Esophagus squamous epithelium (tissue), 5 donors: ENCODE results near the gene POLR3K. TPM values are rescaled to one million over a fixed set of nuclear protein-coding genes. Genes with fewer than 3 reads are reported as not detected.
A peak's percentile ranks its signal among the peaks of the same experiment; 100 is the strongest.

Experiments
- DNase-seq: peaks from one replicate; lab custom pipeline; 2025; lab: John Stamatoyannopoulos, UW
- H3K27ac ChIP-seq, 4 donors: fragments of 200-600 bp; sonication (generic); one replicate each; pipeline ENCODE4 v1.5.1; 2016 to 2019; ENCODE audit warnings: mild to moderate bottlenecking in 1 of 4
- H3K27me3 ChIP-seq, 4 donors: fragments of 200-600 bp; sonication (generic); 1 replicate in 3 of 4; 2 replicates in 1 of 4; pipeline versions ENCODE4 v1.5.1 to v1.6.0; 2017 to 2021; ENCODE audit warnings: antibody characterized with exemption in 1 of 4
- H3K36me3 ChIP-seq, 3 donors: fragments of 200-600 bp; sonication (generic); one replicate each; pipeline ENCODE4 v1.5.1; 2016 to 2019
- H3K4me1 ChIP-seq, 3 donors: fragments of 200-600 bp; sonication (generic); one replicate each; pipeline ENCODE4 v1.5.1; 2017 to 2019
- H3K4me3 ChIP-seq, 4 donors: fragments of 200-600 bp; sonication (generic); 1 replicate in 3 of 4; 2 replicates in 1 of 4; pipeline ENCODE4 v1.5.1; 2016 to 2019; ENCODE audit warnings: mild to moderate bottlenecking in 2 of 4, moderate library complexity in 1 of 4
- H3K9me3 ChIP-seq, 3 donors: fragments of 200-600 bp; sonication (generic); one replicate each; pipeline ENCODE4 v1.5.1; 2016 to 2019
- CTCF ChIP-seq, 6 experiments: fragments of 450-650 bp in 4 of 6; fragments of 200-600 bp in 2 of 6; sonication (generic) in 2 of 6; IDR thresholded peaks; one replicate each; pipeline ENCODE4 v1.5.1; 2016 to 2019; ENCODE audit warnings: antibody characterized with exemption in 6 of 6, mild to moderate bottlenecking in 4 of 6, moderate library complexity in 4 of 6
- POLR2A ChIP-seq, 4 donors: fragments of 450-650 bp; IDR thresholded peaks; one replicate each; pipeline ENCODE4 v1.6.1; 2017; ENCODE audit warnings: antibody characterized with exemption in 4 of 4, mild to moderate bottlenecking in 4 of 4, moderate library complexity in 3 of 4
- WGBS, 2 donors: methylation state at CpG; one replicate each; pipeline ENCODE4 v1.1.5; 2018; 5-methylcytosine and 5-hydroxymethylcytosine counted together
- intact Hi-C: fragments of 100-400 bp; cut with DNase I; formaldehyde crosslinking; loops from one replicate; pipeline ENCODE4 v1.15.0; 2022
- total RNA-seq, 4 donors: library from RNA; depleted of rRNA; stranded (reverse); fragments of >200 nt; gene quantifications; one replicate each; pipeline ENCODE4 v1.1.0, GENCODE V29; 2016
- donor health status: DM: yes; HTN: yes; CAD: no.

The POLR3K gene
- total RNA-seq, 4 donors from 2014 or later: 3.1 to 8.6 (median 4.8) TPM

- Histone ChIP-seq H3K9me3 (no peaks in the 10 kb centered on the region), H3K27me3 (no peaks in the 10 kb centered on the region), H3K36me3 (peaks cover 3 to 48% (median 9%) of the 10 kb centered on the region in 3 donors), H3K4me3 (no peak overlapping the region), H3K27ac (no peak overlapping the region), H3K4me1 (peaks cover 0 to 32% (median 5%) of the 10 kb centered on the region in 3 donors)
- TF ChIP-seq POLR2A (IDR thresholded peaks at IDR 0.05) (no peak), CTCF (IDR thresholded peaks at IDR 0.05) (no peak)
- WGBS, 2 donors: 67 to 91% methylated on average over 2 to 4 of the region's 8 CpGs
- no peak for DNase-seq
- intact Hi-C loops: no loop called here
These were observed 44.4 kb upstream of the POLR3K start for GRCh38 chr16:97822-98221.

GRCh38 chr16:96935-97381 is 43.5 kb upstream of the POLR3K start:
- no peak overlapping the region for H3K27ac ChIP-seq
- H3K9me3 ChIP-seq: no peaks in the 10 kb centered on the region
- no peak for DNase-seq
- TF ChIP-seq POLR2A (IDR thresholded peaks at IDR 0.05) (no peak), CTCF (IDR thresholded peaks at IDR 0.05) (peak; percentile 97 to 100 (median 99))
- peaks cover 3 to 48% (median 9%) of the 10 kb centered on the region in 3 donors for H3K36me3 ChIP-seq
- intact Hi-C loops: no loop called here
- peaks cover 0 to 26% (median 5%) of the 10 kb centered on the region in 3 donors for H3K4me1 ChIP-seq
- no peaks in the 10 kb centered on the region for H3K27me3 ChIP-seq
- 13% methylated on average over 10 to 11 of the region's 11 CpGs for WGBS, 2 donors
- H3K4me3 ChIP-seq: no peak overlapping the region

GRCh38 chr16:94918-95265 is 41.5 kb upstream of the POLR3K start:
- WGBS, 2 donors: 96% methylated on average over 5 of the region's 5 CpGs
- Histone ChIP-seq H3K4me3 (no peak overlapping the region), H3K9me3 (no peaks in the 10 kb centered on the region), H3K36me3 (peaks cover 6 to 59% (median 9%) of the 10 kb centered on the region in 3 donors), H3K27me3 (no peaks in the 10 kb centered on the region), H3K27ac (no peak overlapping the region), H3K4me1 (peaks cover 0 to 25% (median 5%) of the 10 kb centered on the region in 3 donors)
- DNase-seq: no peak
- TF ChIP-seq CTCF (IDR thresholded peaks at IDR 0.05) (no peak), POLR2A (IDR thresholded peaks at IDR 0.05) (no peak)
- intact Hi-C loops: no loop called here

GRCh38 chr16:92431-93339 is 39.3 kb upstream of the POLR3K start:
- Histone ChIP-seq H3K9me3 (no peaks in the 10 kb centered on the region), H3K4me1 (peaks cover 0 to 24% (median 5%) of the 10 kb centered on the region in 3 donors), H3K4me3 (no peak overlapping the region), H3K27ac (no peak overlapping the region), H3K27me3 (no peaks in the 10 kb centered on the region), H3K36me3 (peaks cover 11 to 63% (median 17%) of the 10 kb centered on the region in 3 donors)
- no peak for DNase-seq
- intact Hi-C loops: no loop called here
- WGBS, 2 donors: 52 to 76% methylated on average over 6 to 14 of the region's 15 CpGs
- TF ChIP-seq CTCF (IDR thresholded peaks at IDR 0.05) (no peak), POLR2A (IDR thresholded peaks at IDR 0.05) (no peak)

- DNase-seq: no peak
- H3K27ac ChIP-seq: no peak overlapping the region
- TF ChIP-seq POLR2A (IDR thresholded peaks at IDR 0.05): no peak
- TF ChIP-seq CTCF (IDR thresholded peaks at IDR 0.05): no peak
- H3K36me3 ChIP-seq: peaks cover 16 to 72% (median 24%) of the 10 kb centered on the region in 3 donors
- H3K27me3 ChIP-seq: no peaks in the 10 kb centered on the region
- intact Hi-C loops: no loop called here
- peaks cover 0 to 13% (median 0%) of the 10 kb centered on the region in 3 donors for H3K4me1 ChIP-seq
- H3K4me3 ChIP-seq: no peak overlapping the region
- H3K9me3 ChIP-seq: no peaks in the 10 kb centered on the region
- 32 to 46% methylated on average over 9 of the region's 9 CpGs for WGBS, 2 donors
These were observed 38.1 kb upstream of the POLR3K start for GRCh38 chr16:91484-91883.
